ENCODE data around the gene ABCC11. TPM values are rescaled to one million over a fixed set of nuclear protein-coding genes. Genes with fewer than 3 reads are reported as not detected.

Gene ABCC11
- total and polyA plus RNA-seq, 2 of the 4 experiments (the other 2 are of a cell fraction) = 0.09 to 0.18 TPM

GRCh38 chr16:48274476-48274875 is 27.1 kb upstream of the ABCC11 start:
- intact Hi-C loops (cut with micrococcal nuclease) = loop anchor here (5.0 kb wide), 2 partner anchors 48 to 348 kb away; no protein-coding TSS in a partner anchor
- ChIA-PET POLR2A (ENCODE audit: unreplicated experiment) (no interaction called here), CTCF (no interaction called here)
- no peak overlapping the region for H3K9ac ChIP-seq (ENCODE audit: low read depth, low read length)
- no peak overlapping the region for H2BK5ac ChIP-seq (ENCODE audit: low read depth, low read length, poor library complexity, severe bottlenecking)
- H3K56ac ChIP-seq (ENCODE audit: extremely low read depth, insufficient read depth, low read length) = no peak overlapping the region
- no peak overlapping the region for H3K27ac ChIP-seq (ENCODE audit: insufficient read depth, low read length)
- no peak overlapping the region for H2AK9ac ChIP-seq (replicated peaks; ENCODE audit: low read depth, low read length, poor library complexity)
- no peak for ATAC-seq (ENCODE audit: low read depth)
- no peak overlapping the region for H3K4me2 ChIP-seq (ENCODE audit: low read depth, low read length)
- H3K14ac ChIP-seq (replicated peaks; ENCODE audit: low read depth, low read length) = no peak overlapping the region
- H3K79me1 ChIP-seq (ENCODE audit: low read depth in 1 of 2, low read length in 2 of 2) = peaks cover 17 to 28% of the 10 kb centered on the region in 2 experiments
- H4K91ac ChIP-seq (ENCODE audit: insufficient read depth, low read depth, low read length) = no peak overlapping the region
- H3K18ac ChIP-seq (ENCODE audit: low read depth, low read length) = no peak overlapping the region
- TF ChIP-seq BHLHE40 (IDR thresholded peaks at IDR 0.05; ENCODE audit: low read depth, low read length) = no peak
- TF ChIP-seq MAFK (IDR thresholded peaks at IDR 0.05; ENCODE audit: low read depth, low read length) = no peak
- no peak for TF ChIP-seq RCOR1 (IDR thresholded peaks at IDR 0.05; ENCODE audit: insufficient replicate concordance, low read length)
- TF ChIP-seq ELK1 (IDR thresholded peaks at IDR 0.05; ENCODE audit: borderline replicate concordance, low read depth, low read length) = no peak
- TF ChIP-seq RFX5 (IDR thresholded peaks at IDR 0.05; ENCODE audit: low read depth, low read length) = no peak
- TF ChIP-seq POLR2A (IDR thresholded peaks at IDR 0.05; ENCODE audit: low read depth, low read length) = no peak
- TF ChIP-seq MAZ (IDR thresholded peaks at IDR 0.05; ENCODE audit: borderline replicate concordance, low read depth, low read length) = no peak
- TF ChIP-seq NFE2L2 (IDR thresholded peaks at IDR 0.05; ENCODE audit: low read depth, low read length) = no peak
- no peak for TF ChIP-seq CTCF (conservative IDR thresholded peaks at IDR 0.05; ENCODE audit: low read depth, low read length)
- no peak for TF ChIP-seq FOS (IDR thresholded peaks at IDR 0.05; ENCODE audit: low read depth, low read length)
- in situ Hi-C loops (cut with MboI; ENCODE audit: low sequenced_read_pairs) = no loop called here
- dilution Hi-C loops (cut with HindIII; ENCODE audit: low sequenced_read_pairs, unreplicated experiment) = no loop called here
- no peak overlapping the region for H3K23ac ChIP-seq (ENCODE audit: low read depth, low read length)
- H3K9me3 ChIP-seq (ENCODE audit: control insufficient read depth, insufficient read depth, low read length) = no peaks in the 10 kb centered on the region
- H3K4me1 ChIP-seq (ENCODE audit: control insufficient read depth, insufficient read depth, low read length) = peaks cover 4% of the 10 kb centered on the region
- no peaks in the 10 kb centered on the region for H3K27me3 ChIP-seq (ENCODE audit: control insufficient read depth, insufficient read depth, low read length)
- 0 out of 2 replicates have a peak, but pooled peaks cover 6% of the 10 kb centered on the region for H3K9me1 ChIP-seq (ENCODE audit: insufficient read depth, low read length)
- no peak overlapping the region for H2BK120ac ChIP-seq (ENCODE audit: low read depth, low read length)
- H2AFZ ChIP-seq (replicated peaks; ENCODE audit: low read length, poor library complexity) = no peak overlapping the region
- no peak overlapping the region for H2BK15ac ChIP-seq (ENCODE audit: low read depth, low read length)
- no peak overlapping the region for H4K8ac ChIP-seq (ENCODE audit: low read depth in 2 of 2, low read length in 2 of 2)
- H4K5ac ChIP-seq (ENCODE audit: low read depth, low read length) = no peak overlapping the region
- H3K4me3 ChIP-seq (ENCODE audit: insufficient read depth, low read depth, low read length) = no peak overlapping the region
- BruUV-seq (replicated peaks) = no TSS peak
- H2BK20ac ChIP-seq (ENCODE audit: low read depth, low read length) = no peak overlapping the region
- no peak overlapping the region for H3K4ac ChIP-seq (ENCODE audit: low read depth, low read length)
- peaks cover 3% of the 10 kb centered on the region; the same call in 1 of the 2 replicates for H4K20me1 ChIP-seq (ENCODE audit: insufficient read depth, low read length)
- WGBS, 2 experiments (ENCODE audit: extremely low coverage in 2 of 2, insufficient read length in 1 of 2) = no CpG with 5 or more reads among the region's 1 CpG
- H2AK5ac ChIP-seq (ENCODE audit: low read depth, low read length) = no peak overlapping the region
- no peak for DNase-seq
- peaks cover 17% of the 10 kb centered on the region for H3K36me3 ChIP-seq (ENCODE audit: control insufficient read depth, insufficient read depth, low read length)

All from IMR-90 (cell line).